ENCODE data around the gene IRX4.

Gene IRX4

DNA sequence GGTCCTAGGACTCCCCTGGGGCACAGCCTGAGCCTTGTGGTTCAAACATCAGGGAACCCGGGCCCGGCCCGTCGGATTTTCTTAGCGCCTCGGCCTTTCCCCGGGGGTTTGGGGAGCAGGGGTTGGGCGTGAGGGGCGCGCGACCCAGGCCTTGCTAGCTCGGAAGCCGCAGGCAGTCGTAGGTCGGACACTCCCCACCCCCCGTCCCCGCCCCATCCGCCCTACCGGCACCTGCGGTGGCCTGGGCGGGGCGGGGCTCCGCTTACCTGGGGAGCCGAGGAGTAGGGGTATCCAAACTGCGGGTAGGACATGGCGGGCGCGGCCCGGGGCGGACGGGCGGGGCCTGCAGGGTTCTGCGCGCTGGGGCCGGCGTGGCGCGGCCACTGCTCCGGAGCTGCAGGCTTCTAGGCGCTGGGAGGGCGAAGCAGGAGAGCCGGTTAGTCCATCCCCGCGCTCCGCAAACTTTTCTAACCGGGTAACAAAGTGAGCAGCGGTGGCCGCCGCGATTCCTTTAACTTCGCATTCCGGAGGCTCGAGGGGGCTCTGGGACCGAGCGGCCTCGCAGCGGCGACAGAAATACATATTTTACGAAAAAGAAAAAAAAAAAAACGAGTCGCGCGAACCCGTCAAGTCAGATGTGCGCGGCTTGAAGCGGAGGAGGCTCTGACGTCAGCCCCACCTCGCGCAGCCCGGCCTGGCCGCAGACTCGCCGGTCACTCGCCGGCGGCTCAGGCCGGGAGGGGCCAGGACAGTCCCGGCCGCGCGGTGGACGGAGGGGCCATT is at the start of gene IRX4:
Gene IRX4 (minus strand): TSS at position 589 of the 783 bp plus-strand sequence. CDS start 278 bp downstream, at position 311.
- no peak for DNase-seq

DNA sequence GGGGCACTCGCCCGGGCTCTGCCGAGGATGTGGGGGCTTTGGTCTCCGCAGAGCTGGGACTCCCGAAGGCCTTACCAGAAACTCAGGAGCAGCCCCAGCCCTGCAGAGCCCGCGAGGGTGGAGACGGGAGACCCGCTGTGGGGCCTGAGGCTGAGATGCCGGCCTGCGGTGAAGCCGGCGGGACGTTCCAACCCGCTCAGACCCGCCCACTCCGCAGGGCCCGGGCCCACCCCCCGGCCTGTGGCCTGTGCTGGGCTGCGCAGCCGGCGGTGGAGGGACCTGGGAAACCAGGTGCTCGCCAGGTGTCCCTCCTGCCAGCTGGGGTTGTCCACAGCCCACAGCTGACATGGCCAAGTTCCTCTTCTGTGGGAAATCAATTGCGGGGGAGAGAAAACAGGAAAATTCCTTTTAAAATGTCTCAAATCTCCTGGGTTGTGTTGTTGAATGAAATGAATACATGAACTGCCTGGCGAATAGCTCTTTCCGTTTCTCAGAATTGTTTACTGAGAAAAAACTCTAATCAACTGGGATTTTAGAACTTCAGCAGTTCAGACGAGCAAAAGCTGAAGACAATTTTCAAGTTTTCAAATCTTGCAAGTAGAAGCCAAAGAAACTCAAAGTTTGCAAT is 49.0 kb upstream of the IRX4 start:
- no peak for DNase-seq

DNA sequence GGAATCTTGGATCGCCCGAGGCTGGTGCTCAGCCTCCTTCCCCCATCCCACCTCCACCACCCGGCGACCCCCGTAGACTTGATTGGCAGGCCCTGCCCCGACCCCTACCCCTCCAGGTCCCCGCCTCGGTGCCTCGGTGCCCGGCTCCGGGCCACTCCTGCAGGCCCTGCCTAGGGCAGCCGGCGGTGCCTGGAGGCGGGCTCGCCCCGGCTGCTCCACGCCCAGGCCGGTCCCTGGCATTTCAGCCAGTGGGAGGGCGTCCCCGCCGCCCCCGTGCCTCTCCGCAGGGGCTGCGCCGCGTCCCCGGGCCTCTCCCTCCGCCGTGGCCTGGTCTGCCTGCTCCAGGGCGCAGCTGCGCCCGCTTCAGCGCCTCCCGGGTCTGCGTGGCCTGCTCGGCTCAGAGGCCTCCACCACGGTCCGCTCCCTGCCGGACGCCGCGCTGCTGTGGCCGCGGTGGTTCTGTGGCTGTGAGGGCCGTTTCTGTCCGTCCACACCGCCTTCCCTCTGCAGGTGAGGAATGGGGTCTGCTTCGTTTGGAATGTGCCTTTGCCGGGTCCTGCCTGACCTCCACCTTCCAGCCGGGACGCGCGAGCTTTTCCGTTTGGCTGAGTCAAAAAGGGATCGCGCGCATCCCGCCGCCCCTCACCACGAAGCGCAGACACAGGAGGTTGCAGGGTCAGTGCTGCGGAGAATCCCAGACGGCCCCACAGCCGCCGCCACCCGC is 48.3 kb upstream of the IRX4 start:
- no peak for DNase-seq

DNA sequence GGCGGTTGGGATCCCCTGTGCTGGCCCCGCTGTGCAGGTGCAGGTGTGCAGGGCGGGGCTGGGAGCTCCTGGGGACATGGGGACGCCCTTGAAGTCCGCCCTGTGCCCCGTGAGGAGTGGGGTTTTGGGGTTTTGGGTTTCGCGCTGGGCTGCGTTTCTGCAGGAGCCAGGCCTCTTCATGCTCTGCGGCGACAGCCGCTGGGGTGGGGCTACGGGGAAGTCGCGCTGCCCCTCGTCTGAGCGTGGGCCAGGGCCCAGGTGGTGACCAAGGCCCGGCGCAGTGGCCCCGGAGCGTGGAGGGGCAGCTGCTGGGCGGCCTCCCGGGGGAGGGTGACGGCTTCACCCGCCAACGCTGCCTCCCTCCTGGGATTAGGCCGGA is 47.8 kb upstream of the IRX4 start:
- DNase-seq, result no peak

DNA sequence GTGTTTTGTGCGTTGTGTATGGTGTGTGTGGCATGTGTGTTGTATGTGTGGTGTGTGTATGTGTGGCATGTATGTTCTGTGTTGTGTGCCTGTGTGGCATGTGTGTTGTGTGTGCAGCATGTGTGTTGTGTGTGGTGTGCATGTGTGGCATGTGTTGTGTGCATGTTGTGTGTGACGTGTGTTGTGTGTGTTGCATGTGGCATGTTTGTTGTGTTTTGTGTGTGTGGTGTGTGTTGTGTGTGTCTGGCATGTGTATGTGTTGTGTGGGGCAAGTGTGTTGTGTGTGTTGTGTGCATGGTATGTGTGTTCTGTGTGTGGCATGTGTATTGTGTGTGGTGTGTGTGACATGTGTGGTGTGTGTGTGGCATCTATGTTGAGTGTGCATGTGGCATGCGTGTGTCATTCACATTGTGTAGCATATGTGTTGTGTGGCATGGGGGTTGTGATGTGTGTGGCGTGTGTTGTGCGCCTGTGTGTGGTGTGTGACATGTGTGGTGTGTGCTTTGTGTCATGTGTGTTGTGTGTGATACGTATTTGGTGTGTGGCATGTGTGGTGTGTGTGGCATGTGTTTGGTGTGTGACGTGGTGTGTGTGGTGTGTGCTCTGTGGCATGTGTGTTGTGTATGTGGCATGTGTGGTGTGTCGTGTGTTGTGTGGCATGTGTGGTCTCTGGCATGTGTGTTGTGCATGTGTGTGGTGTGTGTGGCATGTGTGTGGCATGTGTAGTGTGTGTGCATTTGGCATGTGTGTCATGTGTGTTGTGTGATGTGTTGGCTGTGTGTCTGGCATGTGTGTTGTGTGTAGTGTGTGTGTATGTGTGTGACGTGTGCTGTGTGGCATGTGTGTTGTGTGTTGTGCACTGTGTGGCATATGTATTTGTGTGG is 46.6 kb upstream of the IRX4 start:
- DNase-seq, result no peak

DNA sequence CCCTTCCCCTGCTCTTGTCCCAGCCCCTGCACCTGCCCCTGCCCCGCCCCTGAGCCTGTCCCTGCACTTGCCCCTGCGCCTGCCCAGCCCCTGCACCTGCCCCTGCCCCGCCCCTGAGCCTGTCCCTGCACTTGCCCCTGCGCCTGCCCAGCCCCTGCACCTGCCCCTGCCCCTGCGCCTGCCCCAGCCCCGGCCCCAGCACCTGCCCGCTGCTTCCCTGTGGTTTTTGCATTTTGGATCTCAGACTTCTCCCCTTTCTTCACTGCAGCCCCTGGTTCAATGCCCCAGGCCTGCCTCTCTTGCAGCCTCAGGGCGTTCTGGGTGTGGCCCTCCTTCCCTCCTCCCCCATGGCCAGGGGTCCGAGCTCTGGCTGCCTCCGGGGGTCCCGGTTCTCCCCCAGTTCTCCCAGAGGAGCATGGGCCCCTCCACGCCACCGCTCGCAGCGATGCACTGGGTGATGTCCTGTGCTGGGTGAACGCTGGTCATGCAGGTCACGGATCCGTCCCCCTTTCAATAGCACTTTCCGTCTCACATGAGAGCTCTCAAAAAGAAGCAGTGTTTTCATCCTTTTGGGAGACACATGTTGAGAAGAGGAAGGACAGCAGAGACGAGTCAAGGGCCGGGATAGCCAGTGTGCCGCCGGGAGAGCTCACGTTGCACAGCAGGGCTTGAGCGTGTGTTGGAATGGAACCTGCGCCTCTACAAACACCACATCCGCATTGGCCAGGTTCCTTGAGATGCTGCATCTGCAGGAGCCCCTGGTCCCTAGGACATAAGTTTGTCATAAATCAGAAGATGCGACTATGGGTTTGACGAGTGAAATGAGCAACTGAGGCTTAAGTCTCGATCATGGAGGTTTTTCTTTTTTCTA is 44.0 kb upstream of the IRX4 start:
- DNase-seq, result no peak

DNA sequence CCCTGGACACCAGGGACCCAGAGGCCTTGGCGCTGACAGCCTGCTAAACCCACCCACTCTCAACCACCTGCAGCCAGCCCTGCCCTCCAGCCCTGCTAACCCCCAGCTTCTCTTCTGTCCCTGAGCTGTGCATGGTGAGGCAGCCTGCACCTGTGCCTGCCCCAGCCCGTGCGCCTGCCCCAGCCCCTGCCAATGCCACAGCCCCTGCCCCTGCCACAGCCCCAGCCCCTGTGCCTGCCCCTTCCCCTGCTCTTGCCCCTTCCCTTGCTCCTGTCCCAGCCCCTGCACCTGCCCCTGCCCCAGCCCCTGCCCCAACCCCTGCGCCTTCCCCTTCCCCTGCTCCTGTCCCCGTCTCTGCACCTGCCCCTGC is 43.3 kb upstream of the IRX4 start:
- no peak for DNase-seq

DNA sequence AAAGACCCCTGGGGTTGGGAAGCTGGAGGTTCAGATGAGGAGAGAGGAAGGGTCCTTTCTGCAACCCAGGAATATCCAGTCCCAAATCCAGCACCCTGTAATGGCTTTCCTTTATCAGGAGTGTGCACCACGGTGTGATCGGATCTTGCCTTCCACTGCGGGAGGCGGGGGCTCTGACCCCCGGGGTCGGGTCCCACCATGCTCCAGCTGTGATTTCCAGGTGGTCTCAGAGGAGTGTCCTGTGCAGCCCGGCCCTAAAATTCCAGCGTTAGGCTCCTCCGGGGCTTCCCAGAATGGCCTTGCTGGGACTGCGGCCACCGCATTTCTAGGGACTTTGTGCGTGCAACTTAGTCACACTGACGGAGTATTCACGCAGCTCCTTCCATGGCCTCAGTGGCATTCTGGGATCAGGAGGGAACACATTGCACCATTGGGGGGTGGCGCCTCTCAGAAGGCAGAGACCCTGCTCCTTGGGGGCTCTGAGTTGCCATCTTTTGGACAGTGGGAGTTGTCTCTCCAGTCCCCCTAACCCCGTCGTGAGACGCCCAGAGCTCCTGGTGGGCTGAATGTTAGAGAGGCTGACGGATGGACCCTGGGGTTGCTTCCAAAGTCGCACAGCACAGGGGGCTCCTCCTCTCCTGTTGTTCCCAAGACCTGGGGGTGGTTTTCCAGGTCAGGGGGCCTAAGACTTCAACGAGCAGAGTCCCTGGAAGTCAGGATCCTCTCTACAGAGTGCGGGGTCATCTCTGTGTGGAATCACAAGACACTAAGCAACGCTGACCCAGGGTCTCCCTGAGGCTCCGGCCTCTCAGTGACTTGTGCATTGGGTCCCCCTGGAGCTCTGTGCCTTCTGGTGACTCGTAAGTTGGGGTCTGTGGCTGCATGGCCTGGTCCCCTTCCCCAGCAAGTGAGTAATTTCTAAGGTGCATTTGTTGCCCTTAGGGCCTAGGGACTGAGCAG is 42.7 kb upstream of the IRX4 start:
- no peak for DNase-seq

DNA sequence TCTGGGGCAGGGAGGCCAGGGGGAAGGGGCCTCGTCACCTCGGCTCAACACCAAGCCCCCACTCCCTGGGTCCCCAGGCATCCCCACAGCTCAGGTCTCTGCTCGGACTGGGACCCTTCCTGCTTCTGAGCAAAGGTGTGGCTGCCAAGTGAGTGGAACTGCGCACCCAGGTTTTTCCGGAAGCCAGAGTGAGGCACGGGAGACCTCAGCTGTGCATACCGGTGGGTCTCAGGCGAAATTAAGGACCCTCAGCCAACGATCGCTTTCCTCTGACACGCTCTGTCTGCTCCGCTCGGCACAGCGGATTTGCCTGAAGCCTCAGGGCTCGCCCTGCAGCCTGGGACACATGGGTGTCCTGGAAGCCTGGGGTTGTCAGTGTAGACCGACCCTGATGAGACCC is 41.0 kb upstream of the IRX4 start:
- DNase-seq, result no peak

DNA sequence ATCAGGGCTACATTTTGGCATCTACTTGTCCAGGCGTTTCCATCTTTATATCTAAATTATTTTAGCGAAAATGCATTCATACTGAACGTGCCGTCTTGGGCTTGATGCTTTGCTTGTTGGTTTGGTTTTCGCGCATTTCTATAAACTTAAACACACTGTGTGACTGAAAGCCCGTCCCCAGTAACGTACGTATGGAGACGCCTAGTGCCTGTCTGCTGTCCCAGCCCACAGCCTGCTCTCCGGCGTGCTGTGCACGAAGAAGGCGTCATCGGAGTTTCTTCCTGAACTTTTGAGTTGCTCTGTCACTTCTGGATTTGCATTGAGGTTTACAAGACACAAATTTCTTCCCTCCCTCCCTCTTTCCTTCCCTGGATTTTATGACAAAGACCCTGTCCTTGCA is 40.6 kb upstream of the IRX4 start:
- DNase-seq, result no peak

DNA sequence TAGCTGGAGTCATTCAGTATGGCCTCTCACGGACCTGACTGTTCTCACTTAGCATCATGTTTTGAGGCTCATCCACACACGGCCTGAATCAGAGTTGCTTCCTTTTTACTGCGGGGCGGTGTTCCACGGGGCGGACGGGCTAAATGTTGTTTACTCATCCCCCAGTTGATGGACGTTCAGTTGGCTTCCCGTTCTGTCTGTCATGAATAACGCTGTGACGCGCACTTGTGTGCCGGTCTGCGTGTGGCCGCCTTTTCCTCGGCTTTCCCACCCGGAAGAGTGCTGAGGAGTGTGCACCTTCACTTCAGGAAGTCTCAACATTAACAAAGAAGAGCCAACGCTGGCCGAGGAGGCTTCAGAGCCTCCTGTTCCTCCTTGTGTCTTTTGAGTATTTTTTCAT is 39.0 kb upstream of the IRX4 start:
- no peak for DNase-seq

DNA sequence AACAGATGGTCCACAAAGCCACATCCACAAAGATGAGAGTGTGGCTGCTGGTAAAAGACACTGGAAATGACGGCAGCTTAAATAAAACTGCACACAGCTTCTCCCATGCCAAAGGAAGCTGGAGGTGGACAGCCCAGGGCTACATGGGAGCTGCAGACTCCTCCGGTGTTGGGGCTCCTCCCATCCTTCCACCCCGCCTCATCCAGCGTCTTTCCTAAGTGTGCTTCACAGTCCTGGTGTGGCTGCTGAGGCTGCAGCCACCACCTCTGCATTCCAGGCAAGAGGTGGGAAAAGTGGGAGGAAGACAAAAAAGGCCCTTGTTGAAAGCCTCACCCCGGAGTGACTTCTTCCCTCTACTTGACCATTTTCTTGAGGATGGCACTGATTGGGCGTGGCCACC is 37.0 kb upstream of the IRX4 start:
- DNase-seq, result no peak

DNA sequence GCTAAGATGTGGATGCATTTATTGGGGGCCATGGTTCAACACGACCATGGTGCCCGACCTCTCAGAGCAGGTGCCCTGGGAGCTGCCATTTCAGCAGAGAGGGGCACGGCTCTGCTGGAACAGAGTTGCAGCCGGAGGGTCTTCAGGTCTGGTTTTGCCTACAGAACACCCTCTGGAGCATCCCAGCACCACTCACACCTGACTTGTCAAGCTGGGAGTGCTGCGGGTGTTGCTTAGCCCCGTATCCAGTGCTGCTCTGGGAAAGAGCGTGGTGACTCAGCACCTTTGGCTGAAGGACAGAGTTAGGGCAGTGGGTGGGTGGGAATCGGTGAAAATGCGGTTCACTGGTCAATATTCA is 36.5 kb upstream of the IRX4 start:
- DNase-seq, result no peak

DNA sequence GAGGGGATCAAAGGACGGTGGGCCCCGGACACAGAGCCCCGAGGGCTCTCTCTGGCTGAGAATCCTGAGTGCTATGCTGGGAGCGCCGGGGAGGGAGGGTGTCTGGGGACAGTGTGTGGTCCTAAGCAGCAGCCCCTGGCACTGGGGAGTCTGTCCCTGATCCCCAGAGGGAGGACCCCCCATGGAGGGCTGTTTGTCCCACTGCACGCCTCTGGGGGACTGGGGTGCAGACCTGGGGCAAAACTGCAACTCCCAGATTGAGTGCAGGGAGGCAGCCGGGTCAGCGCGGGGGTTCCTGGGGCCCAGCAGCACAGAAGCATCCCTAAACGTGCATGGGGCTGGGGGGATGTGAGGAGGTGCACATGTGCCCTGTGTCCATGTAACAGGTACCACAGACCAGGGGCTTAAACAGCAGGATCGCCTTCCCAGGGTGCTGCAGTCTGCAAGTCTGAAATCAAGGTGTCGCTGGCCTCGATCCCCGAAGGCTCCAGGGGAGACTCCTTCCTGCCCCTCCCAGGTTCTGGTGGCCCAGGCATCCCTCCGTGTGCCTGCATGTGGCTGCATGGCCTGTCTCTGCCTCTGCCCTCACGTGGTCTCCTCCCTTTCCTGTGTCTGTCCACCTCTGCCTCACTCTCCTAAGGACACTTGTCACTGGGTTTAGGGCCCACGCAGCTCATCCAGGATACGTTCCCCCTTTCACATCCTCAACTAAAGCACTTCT is 35.9 kb upstream of the IRX4 start:
- no peak for DNase-seq

DNA sequence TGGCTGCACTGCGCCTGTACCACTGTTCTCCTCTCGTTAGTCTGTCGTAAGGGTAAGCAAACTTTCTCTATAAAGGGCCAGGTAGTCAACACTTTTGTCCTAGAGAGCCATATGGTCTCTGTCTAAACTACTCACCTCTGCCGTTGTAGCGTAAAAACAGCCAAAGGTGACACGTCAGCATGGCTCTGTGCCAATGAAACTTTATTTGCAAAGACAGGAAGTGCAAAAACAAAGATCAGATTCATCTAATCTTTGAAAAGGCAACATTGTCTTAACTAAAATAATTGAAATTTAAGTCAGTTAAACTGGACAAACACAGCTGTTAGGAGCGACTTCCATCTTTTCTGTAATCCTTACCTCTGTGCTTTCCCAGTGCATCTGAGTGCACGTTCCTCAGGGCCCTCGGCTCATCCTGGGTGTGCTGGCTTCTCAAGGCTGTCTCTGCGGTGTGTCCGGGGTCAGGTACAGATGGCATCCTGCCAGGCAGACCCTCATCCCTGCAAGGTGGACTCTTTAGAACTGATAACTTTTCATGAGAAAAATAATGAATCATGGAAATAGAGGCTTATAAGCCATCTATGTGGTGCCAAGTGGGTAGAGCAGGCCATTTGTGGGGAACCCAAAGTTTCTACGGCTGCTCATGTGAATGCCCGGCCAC is 35.2 kb upstream of the IRX4 start:
- no peak for DNase-seq

DNA sequence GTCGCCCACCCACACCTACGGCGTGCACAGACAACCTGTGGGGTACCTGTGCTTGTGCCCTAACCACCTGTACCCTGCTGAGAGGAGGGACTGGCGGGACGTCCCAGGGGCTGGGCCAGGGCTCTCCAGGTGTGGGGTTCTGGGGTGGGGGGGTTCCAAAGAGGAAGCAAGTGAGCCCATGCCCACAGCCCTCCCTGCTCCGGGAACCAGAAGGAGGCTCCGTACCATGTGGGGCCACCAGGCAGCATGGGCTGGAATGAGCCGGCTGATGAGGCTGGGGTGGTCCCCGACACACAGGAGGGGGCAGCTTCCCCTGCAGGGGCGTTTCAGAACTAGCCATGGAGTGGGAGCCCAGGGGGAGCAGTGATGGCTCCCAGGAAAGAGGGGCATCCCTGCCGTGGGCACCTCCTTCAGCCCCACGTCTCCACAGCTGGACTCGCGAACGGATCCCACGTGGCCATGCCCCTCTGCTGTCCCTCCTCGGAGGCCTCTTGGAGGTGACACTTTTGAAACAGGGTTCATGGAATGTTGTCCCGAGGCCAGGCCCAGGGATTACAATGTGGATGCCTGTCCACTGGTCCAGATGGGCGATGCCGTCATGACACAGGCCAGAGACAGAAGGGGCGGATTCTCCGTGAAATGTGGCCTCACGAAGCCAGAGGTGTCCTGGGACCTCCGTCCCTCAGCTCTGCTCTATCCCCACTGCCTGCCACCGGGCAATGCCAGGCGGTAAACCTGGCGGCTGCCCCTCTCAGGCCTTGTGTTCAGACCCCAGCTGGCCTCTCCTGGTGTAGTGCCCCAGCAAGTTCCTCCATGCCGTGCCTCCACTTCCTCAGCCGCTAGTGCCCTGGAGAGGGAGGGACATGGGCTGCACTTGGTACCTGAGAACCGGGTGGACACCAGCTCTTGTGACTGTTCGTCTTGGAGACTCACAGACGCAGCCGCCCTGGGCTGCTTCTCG is 33.6 kb upstream of the IRX4 start:
- DNase-seq, result no peak

DNA sequence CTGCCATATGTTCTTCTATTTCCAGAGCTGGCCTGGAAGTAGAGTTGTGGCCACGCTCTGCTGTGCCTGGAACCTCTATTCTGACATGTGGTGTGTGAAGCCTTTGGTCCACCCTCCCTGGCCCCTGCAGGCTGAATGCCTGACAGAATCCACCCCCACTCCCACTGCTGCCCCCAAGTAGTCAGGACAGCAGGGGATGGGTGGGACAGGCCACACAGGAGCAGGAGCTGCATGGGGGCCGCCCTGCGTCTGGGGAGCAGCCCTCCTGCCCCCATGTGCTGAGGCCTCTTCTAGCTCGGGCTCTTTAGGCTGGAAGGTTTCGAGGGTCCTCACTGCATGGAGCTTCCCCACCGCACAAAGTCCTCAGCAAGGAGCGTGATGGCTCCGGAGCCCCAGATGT is 32.6 kb upstream of the IRX4 start:
- no peak for DNase-seq

DNA sequence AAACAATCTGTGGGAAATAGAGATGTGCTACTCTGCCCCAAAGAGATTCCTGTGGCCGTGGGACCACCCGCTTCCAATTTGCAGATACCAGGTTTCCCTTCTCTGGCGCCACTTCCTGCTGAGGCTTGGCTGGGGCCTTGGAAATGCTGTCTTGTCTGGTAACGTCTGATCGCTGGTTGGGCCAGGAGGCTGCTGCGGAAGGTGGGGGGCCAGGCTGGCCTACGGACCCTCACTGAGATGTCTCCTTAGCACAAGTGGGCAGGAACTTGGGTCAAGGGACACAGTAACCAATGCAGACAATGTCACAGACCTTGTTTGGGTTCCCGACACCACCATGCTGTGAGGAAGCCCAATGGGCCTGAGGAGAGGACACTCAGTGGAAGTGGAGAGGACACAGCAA is 31.7 kb upstream of the IRX4 start:
- DNase-seq, result no peak

DNA sequence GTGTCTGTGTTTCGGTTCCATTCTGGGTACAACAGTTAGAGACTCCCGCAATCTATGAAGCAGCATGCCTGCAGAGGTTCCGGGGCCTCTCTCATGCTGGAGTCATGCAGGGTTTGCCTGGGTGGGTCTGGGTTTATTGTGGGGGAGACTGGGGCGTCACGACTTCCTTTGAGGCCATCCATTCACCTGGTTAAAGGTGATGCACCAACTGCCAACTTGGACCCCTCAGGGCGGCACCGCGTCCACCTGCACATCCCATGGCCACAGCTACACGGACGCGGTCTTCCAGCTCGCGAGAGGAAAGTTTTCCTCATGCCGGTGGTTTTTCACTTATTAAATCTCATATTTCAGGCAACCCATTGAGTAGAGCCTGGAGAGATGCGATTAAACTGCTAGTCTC is 30.9 kb upstream of the IRX4 start:
- DNase-seq, result no peak

Data from NCI-H1694 treated with DMSO at 0.1 percent for 48 hours (cell line).